ENCODE measurements around the gene CLINT1.

DNA sequence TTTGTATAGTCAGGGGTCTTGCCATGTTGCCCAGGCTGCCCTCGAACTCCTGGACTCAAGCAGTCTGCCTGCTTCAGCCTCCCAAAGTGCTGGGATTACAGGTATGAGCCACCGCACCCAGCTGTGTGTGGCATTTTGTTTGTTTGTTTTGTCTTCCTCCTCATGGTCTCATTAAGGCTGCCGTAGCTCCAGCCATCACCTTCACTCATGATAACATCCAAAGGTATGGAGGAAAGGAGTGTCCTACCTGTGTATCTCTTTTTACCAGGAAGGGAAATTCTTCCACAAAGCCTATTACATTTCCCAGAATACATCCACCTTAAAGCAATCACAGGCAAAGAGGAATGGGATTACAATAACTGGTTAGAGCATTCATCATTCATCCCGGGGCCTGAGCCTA lies 88.3 kb downstream of the CLINT1 start:
- TF ChIP-seq, protein P1, sequence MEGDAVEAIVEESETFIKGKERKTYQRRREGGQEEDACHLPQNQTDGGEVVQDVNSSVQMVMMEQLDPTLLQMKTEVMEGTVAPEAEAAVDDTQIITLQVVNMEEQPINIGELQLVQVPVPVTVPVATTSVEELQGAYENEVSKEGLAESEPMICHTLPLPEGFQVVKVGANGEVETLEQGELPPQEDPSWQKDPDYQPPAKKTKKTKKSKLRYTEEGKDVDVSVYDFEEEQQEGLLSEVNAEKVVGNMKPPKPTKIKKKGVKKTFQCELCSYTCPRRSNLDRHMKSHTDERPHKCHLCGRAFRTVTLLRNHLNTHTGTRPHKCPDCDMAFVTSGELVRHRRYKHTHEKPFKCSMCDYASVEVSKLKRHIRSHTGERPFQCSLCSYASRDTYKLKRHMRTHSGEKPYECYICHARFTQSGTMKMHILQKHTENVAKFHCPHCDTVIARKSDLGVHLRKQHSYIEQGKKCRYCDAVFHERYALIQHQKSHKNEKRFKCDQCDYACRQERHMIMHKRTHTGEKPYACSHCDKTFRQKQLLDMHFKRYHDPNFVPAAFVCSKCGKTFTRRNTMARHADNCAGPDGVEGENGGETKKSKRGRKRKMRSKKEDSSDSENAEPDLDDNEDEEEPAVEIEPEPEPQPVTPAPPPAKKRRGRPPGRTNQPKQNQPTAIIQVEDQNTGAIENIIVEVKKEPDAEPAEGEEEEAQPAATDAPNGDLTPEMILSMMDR (IDR thresholded peaks at IDR 0.05; ENCODE audit: low read length) = no peak
- TF ChIP-seq EZH2 (IDR thresholded peaks at IDR 0.05; ENCODE audit: borderline replicate concordance, low read length) = no peak

All from OCI-LY1 (cell line).